ENCODE data around the gene SULT4A1.

The SULT4A1 gene

DNA sequence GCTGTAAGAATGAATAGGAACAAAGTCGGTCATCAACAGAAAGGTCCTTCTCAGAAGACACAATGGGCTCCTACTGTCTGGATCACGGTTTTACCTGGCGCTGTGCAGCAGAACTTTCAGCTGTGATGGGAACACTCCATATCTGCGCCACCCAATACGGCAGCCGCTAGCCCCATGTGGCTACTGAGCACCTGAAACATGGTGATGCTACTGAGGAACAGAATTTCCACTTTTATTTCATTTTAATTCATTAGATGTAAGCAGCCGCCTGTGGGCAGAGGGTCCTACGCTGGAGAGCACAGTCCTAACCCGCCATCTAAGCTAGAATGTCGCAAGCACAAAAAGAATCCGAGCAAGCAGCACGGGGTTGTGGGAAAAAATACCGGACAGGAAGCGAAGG, 2.7 kb downstream of the SULT4A1 start:
- no peak for DNase-seq

DNA sequence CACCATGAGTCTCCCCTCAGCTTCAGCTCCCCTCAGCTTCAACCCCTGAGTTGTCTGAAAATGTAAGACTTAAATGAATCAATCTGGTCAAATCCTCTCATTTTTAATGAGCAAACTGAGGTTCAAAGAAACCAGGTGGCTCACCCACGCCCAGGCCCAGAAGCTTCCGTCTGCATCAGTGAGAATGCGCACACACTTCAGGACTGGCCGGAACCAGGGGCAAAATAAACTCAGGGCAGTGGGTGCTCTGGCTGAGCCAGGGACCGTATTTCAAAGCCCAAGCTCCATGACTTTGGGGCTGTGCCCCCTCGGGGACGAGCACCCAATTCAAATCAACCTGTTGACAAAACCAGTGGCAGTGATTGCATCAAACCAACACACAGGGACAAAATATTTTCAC, 3.1 kb downstream of the SULT4A1 start:
- DNase-seq = no peak

DNA sequence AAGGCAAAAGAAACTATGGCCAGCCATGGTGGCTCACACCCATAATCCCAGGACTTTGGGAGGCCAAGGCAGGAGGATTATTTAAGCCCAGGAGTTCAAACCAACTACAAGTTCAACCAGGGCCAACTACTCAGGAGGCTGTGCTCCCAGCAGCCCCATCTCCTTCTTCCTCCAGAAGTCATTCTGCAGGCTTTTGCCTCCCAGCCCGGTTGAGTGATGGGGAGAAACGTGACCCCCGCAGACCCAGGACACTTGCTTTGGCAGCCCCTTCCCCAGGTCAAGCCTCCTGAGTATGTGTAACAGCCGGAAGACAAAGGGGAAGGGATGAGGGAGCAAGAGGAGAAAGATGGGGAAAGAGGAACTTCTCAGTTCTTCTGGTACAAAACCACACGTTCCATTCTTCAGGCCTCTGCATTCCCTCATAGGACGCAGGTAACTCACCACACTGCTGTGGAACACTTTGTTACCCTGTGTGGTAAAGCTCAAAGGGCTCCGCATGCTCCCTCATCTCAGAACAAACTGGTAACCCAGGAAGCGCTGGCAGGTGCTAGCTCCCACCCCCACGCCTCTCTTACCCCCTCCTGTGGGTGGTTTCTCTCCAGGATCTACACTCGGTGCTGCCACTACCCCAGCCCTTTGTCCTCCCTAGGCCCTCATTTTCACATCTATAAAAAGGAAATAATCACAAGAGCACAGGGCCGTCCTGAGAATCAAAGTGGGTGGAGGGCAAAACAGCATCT, 4.0 kb downstream of the SULT4A1 start:
- no peak for DNase-seq

DNA sequence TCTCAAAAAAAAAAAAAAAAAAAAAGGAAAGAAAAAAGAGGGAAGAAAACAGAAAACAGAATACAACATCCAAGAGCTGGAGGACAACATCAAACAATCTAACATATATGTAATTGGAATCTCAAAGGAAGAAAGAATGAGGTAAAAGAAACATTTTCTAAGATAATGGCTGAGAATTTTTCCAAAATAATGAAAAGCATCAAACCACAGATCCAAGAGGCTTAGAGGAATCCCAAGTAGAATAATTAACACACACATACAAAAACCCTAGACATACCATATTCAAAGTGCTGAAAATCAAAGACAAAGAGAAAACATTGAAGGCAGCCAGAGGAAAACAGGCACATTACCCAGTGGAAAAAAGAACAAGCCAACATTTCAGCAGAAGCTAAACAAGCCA, 4.9 kb downstream of the SULT4A1 start:
- no peak for DNase-seq

DNA sequence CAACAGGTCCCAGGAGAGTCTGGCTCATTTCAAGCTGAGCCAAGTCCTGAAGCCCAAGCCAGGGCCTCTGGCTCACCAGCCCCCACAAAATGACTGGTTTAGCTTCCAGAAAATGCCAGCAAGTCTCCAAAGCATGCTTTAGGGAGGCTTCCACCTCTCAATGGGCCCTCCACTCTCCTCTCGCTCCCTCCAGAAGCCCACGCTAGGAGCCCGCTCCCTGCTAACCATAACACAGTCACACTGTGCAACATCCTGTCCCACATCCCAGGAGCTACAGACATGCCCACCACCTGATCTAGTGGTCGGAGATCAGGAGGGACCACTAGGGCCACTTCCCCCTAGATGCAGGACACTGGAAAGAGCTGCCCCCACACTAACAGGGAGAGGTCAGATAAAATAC, 6.9 kb downstream of the SULT4A1 start:
- DNase-seq = no peak

DNA sequence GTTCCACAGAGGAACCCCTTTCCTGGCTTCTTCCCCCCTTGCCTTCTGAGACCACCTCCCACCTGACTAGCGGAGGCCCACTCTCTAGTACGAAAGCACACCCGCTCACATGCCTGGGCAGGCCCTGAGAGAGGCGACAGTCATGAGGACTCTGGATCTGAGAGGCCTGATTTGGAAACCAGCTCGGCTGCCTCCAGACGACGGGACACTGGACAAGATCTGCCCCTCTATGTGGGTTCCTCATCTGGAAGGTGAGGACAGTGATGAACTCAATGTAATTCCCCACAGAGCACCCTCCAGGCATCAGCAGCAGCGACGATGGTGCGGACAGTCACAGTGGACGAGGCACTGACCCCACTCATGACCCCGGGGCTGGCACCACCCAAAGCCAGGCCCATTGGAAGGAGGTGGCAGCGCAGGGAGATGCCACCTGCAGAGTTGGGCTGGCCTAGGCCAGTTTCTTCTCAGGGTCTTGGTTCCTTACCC, 7.5 kb downstream of the SULT4A1 start:
- DNase-seq = no peak

DNA sequence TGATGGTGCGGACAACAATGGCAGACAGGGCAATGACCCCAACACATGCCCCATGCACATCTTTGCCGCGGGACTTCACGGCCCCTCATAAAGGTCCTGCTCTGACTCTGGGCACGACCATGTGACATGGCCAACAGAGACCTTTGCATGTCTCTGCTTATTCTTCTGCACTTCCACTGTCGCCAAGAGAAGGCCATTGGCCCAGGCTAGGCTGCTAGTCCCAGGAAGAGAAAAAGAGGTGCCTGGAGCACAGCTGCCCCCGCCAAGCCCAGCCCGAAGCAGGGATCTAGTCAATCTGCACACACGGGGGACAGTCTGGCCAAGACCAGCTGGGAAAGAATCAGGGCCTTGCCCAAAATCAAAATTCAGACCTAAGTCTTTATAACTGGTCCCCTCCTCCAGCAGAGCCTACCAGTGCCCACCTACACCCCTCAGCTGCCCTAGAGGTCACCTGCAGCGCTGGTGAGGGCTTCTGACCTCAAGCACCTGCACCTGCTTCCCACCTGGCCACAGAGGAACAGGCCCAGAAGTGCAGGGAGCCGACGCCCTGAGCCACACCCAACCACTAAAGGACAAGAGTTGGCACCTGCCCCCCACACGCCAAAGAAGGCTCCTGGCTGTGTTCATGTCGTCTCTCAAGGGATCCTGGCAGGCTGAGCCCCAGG, 8.1 kb downstream of the SULT4A1 start:
- DNase-seq = no peak

DNA sequence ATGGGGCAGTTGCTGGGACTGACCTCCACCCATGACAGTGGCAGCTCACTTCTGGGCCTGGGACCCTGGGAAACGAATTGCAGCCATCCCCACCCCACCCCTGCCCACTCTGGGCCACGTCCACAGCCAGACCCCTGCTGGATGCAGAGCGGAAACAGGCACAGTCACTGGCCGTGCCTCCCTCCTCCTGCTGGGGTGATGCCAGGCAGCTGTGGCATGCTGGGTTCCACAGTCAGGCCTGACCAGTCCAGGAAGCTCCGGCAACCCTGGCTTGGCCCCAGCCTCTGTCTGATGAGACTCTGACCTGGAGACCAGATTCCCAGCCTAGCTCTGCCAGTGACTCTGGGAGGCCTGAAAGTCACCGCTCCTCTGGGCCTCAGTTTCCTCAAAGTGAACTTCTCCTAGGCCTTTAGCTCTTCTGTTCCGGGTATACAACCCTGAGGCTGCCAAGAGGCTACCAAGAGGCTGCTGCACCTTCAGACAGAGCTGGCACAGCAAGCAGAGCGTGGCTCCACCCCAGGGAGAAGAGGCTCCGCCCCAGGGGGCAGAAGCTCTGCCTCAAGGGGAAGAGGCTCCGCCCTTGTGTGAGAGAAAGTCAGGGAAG, 8.9 kb downstream of the SULT4A1 start:
- DNase-seq = no peak

DNA sequence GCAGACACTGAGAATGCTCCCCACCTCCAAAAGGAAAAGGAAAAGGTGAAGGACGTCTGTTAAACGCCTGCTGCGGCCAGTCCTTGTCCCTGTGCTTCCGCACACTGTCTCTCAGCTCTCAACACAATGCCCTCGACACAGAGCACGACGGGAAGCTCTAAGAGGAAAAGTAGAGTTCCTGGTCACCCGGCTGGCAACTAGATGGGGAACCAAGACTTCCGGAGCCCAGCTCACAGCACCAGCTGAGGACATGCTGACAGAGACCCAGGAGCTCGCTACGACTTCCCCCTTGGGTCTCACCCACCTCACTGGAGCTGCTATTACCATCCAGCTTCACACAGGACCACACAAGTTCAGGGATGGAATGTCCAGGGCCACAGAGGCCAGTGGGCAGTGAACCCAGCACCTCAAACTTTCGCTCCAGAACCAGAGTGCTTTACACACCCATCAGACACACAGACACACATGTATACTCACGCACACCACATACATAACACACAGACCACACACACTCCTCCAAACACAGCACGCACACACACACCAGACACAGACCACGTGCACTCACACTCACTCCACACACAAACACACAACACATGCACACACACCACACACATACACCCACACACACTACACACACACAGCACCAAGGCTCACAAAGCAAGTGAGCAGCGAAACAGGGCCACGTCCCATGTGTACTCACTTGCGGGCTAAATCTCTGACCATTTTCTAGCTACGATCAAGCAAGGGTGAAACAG, 9.6 kb downstream of the SULT4A1 start:
- DNase-seq = no peak

DNA sequence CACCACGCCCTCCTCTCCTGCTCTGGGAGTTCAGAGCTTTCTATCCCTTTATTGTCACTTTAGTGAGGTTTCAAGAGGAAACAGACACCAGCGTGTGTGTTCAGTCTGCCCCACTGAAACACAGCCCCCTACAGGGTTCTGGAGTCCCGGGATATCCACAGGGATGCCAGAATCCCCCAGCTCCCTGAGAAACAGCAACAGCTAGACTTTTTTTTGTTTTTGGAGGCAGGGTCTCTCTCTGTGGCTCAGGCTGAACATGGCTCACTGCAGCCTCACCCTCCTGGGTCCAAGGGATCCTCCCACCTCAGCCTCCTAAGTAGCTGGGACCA, 10.4 kb downstream of the SULT4A1 start:
- no peak for DNase-seq

DNA sequence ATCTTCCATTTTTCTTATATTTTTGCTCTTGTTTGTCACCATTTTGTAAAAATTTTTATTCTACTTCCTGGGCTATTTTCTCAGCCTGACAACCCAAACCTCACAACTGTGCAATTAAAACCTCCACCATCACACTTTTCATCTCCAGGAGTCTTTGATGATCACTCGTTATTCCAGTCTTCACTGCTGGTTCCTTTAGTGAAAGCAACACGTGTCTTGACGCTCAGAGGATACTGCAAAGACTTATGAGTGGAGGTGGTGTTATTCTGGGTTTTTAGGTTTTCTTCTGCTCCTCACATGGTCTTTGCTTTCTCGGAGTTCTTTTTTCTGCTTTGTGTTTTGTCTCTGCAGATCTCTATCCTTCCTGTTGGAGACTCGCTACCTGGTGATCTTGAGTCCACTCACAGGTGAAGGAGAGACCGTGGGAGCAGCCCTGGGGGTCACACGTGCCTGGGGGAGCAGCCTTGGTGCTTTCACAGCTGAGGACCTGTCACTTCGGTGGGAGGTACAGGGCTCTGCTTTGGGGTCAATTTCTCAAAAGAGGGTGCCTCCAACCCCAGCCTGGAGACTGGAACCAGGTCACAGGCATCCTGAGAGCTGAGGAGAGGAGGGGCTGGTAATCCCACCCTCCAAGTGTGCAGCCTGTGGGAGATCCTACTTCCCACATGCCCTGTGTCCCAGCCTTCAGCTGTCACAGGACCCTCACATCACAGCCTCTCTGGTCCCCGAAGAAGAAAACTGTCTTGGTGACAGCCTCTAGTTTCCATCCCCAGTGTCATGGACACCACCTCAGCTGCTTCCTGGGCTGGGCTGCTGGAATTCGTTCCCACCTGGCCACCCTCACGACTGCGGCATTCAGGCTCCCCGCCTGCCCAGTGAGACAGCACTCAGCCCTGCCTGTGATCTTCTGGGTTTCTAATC, 11.0 kb downstream of the SULT4A1 start:
- DNase-seq = no peak

DNA sequence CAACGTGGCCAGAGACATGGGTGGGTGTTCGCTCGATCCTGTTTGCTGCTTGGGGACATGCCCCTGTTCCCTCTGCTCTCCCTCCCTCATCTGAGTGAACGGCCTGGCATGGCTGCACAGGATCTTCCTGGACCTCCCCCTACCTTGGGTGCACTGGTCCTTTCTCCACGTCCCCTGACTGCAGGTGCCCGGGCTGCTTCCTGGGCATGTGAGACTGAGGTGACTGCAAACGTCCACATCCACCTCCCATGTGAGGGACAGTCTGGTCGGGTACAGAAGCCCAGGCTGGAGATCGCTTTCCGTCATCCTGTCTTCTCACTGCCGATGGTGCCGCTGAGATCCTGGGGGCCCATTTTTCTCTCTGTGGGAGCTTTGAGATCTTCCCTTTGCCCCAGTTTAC, 11.8 kb downstream of the SULT4A1 start:
- DNase-seq = no peak

DNA sequence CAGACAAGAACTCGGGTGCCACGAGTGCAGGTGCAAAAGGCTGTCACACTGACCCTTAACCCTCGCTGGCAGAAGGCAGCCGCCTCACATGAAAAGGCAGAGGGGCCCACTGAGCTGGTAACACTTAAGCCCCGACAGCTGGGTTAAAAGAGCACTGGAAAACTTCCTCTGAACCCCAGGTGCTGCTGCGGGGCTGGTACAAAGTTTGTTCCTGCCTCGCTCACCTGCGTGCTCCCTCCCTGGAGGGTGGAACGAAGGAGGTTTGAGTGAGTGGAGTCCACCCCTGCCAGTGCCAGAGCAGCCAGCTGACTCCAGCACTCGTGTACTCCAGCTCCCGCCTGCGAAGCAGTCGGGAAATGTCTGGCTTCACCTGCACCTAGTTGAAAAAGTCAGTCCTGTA, 12.6 kb downstream of the SULT4A1 start:
- no peak for DNase-seq

DNA sequence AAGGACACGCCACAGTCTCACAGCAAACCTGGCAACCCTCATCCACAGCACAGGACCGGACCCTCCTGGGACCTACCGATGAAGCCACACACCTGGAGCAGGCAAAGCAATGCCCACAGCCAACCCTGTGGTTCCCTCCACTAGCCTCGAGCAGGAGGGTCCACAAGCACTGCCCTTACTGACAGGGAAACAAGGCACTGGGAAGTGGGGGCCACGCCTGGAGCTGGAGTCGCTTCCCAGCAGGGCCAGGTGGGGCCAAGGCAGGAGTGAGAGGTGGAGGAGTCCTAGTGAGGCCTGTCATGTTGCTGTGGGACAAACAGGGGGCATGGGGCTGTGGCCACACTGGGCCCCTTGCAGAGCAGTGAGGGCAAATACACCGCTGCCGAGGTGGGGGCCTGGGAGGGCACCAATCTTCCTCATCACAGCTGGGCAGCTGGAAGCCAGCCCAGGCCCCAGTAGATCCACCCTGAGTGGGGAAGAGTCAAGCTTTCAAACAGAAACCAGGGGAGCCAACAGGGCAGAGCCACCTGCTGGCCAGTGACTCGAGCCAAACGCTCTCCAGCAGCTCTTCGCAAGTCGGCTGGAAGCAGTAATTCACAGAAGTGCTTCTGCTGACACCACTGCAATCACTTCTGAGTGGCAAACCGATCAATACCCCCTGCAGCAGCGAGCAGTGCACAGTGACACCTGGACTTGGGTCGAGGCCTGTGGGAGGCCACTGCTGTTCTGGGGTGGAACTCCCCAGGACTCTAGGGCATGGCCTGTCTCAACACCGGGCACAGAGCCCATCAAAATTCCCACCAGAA, 13.7 kb downstream of the SULT4A1 start:
- no peak for DNase-seq

DNA sequence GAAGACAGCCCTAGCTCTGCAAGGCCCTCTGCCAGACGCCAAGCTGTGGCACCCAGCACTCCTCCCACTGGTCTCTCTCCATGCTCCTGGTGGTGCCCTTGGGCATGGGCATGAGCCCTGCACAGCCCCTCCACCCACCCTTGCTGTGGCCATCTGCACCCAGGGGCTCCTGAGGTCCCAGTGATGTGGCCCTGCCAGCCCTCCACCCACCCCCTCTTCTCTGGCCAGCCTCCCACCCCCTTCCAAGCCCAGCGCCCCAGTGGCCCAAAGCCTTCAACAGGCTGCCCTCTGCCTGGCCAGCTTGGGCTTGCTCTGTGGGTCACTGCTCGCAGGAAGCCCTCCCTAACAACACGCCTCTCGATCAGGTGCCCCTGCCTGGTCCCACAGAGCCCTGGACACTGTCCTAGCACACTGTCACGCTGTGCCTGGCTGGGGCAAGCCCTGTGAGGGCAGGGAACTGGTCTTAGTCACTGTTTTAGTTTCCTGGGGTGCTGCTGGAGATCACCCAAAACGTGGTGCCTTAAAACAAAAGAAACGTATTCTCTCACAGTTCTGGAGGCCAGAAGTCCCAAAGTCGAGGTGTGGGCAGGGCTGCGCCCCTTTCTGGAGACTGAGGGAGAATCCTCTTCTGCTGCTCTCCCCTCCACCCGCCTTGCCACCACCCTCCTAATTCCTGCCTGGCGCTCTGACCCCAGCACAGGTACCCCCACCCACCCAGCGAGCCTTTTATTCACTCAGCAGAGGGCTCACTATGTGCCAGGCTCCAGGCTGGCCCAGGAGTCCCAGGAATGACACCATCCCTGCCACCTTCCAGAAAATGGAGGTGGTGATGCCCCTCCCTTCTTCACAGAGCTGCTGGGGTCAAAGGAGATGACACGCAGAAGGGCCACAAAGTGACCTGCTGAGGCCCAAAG, 14.7 kb downstream of the SULT4A1 start:
- DNase-seq = no peak

DNA sequence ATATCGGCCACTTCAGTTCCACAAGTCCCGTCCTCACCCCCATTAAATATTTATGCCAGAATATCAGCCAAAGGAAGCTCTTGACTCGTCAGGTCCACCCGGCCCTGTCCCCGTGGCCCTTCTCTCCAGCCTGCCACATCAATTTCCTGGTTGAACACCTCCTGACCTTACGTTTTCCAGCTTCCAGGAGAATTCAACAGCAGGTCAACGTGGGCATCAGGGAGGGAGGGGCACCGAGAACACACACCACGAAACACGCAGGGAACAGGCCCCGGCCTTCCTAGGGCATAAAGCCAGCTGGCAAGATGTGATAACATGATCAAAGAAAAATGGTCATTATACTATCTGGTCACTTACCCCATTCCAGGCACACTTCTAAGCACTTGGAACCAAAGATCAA, 15.3 kb downstream of the SULT4A1 start:
- DNase-seq = no peak

DNA sequence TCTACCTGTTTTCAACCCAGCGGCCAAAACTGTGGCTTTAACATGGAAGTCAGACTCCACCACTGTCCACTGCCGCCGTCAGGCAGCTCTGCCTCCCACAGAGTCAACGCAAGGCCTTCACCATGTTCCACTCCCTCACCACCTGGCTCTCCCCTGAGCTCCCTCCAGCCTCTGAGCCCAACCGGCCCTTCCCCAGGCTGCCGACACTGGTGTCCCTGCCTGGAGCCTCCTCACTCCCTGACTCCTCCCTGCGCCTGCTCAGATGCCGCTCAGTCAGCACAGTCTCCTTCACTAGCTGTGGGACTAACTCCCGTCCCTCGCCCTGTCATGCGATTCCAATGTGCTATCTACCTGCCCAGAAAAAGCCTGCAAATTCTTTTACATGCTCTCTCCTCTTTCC, 16.3 kb downstream of the SULT4A1 start:
- DNase-seq = no peak

DNA sequence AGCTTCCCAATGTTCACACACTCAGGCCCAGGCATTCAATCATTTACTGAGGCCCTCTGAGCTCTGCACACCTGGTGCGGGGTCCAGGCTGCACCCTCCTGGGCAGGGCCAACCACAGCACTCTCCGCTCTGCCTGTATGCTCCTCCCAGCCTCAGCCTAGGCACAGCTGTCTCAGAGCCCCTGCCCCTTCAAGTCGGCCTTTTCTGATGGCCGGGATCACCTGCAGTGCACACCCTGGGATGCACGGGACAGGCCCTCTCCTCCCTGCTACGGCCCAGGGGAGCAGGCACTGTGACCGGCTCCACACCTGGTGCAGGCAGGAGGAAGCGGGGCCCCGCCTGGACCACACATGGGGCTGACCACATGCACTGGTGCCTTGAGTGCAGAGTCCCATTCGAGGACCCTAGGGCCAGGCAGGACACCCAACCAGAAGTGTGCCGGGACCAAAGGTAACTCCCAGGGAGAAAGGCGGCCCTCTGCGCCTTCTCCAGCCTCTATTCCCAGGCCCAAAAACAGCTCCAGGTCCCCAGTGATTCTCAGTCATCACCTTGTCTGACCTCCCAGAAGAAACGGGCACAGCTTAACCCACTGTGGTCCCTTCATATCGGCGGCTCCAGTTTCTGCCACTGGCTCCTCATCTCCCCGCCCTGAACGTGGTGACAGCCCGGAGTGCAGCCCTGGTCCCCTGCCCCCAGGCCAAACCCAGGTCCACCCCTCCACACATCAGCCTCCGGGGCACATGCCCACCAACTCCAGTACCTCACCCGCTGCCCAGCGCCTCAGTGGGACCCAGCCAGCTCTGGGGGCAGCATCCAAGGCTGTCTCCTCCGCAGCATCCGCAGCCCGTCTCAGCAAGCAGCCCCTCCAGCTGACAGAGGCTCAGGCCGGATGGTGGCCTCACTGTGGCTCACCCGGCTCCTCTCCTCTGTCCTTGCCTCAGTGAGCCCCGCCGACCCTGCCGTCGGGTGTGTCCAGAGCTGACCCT, 17.5 kb downstream of the SULT4A1 start:
- no peak for DNase-seq

All from stimulated activated CD4-positive, alpha-beta T cell treated with anti-CD3 and anti-CD28 coated beads, Interleukin-4, amount 100 ng/mL, for 4 hours (primary cell).